ENCODE data around the gene SLC1A7.

DNA sequence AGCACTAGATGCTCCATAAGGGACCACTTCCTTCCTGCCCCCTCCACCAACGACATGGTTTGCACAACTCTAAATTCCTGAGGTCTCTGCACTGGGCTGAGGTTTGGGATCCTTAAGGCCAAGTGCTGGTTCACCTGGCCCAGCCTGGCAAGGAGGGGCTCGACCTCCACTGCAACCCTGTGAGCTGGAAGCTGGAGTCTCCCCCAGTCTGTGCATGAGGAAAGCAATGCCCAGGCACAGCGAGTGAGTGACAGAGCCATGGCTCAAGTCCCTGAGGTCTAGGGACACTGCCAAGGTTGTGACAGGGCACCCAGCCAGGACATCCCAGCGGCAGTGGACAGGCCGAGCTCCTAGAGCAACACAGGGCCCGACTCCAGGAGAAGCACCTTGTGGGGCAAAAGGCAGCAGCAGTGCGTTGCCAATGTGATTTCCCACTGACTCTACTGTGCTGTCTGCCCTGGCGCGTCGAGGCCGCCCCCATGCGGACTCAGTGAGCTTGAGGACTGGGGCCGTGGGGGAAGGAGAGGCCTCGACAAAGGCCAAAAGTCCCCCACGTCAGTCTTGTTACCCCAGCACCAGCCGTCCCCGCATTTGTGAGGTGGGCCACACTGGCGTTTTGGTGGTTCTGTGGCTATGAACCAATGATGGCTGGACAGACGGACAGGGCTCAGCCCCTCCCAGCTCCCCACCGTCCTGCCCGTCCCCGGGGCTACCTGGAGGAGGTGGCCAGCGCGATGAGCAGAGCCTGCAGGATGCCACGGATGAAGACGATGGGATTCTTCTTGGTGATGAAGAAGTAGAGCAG is 50.4 kb downstream of the SLC1A7 start:
- TF ChIP-seq, protein P1, sequence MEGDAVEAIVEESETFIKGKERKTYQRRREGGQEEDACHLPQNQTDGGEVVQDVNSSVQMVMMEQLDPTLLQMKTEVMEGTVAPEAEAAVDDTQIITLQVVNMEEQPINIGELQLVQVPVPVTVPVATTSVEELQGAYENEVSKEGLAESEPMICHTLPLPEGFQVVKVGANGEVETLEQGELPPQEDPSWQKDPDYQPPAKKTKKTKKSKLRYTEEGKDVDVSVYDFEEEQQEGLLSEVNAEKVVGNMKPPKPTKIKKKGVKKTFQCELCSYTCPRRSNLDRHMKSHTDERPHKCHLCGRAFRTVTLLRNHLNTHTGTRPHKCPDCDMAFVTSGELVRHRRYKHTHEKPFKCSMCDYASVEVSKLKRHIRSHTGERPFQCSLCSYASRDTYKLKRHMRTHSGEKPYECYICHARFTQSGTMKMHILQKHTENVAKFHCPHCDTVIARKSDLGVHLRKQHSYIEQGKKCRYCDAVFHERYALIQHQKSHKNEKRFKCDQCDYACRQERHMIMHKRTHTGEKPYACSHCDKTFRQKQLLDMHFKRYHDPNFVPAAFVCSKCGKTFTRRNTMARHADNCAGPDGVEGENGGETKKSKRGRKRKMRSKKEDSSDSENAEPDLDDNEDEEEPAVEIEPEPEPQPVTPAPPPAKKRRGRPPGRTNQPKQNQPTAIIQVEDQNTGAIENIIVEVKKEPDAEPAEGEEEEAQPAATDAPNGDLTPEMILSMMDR (IDR thresholded peaks at IDR 0.05), result no peak
- no peak for TF ChIP-seq POLR2A (IDR thresholded peaks at IDR 0.05)
